BE2C (cell line): Measurements from ENCODE around the gene CDH4.

ENCODE experiments used
- DNase-seq: peaks from one replicate; pipeline ENCODE4 v3.0.0-alpha.2; 2020
- H3K27me3 ChIP-seq: fragments of 250-450 bp; sonication (Bioruptor Pico); 2 replicates; pipeline ENCODE4 v1.5.1; 2020; ENCODE audit warnings: mild to moderate bottlenecking
- H3K36me3 ChIP-seq: fragments of 250-450 bp; sonication (Bioruptor Pico); 2 replicates; pipeline ENCODE4 v1.5.1; 2020; ENCODE audit warnings: mild to moderate bottlenecking
- H3K4me1 ChIP-seq: fragments of 250-450 bp; sonication (Bioruptor Pico); 2 replicates; pipeline ENCODE4 v1.5.1; 2020
- H3K4me3 ChIP-seq: 2 replicates; pipeline ENCODE4 v1.5.1; 2011; ENCODE audit warnings: low read depth, low read length
- H3K9me3 ChIP-seq: fragments of 250-450 bp; sonication (Bioruptor Pico); 2 replicates; pipeline ENCODE4 v1.5.1; 2020
- CTCF ChIP-seq: IDR thresholded peaks from 2 replicates; pipeline ENCODE4 v1.5.1; 2012; ENCODE audit warnings: mild to moderate bottlenecking, low read depth, low read length

The CDH4 gene

DNA sequence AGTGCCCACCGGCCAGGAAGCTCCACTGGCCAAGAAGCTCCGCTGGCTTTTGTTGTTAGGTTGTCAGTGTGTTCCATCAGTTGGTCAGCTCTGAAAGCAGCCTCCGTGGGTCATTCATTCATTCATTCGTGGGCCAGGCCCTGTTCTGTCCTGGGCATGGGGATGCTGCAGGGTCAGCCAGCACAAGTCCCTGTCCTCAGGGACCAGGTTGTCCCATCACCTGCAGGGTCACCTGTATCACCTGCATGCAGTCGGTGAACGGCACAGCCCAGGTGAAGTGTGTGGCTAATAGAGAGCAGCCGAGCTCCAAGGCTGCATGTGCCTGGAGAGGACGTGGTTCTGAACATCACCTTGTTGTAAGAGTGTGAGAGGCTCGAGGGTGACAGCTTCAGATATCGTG, 403.5 kb downstream of the CDH4 start:
- no peaks in the 10 kb centered on the region for H3K27me3 ChIP-seq
- no peak for DNase-seq
- no peaks in the 10 kb centered on the region for H3K36me3 ChIP-seq
- no peaks in the 10 kb centered on the region for H3K9me3 ChIP-seq
- no peak overlapping the region for H3K4me3 ChIP-seq
- TF ChIP-seq CTCF, result no peak
- H3K4me1 ChIP-seq, result no peaks in the 10 kb centered on the region

DNA sequence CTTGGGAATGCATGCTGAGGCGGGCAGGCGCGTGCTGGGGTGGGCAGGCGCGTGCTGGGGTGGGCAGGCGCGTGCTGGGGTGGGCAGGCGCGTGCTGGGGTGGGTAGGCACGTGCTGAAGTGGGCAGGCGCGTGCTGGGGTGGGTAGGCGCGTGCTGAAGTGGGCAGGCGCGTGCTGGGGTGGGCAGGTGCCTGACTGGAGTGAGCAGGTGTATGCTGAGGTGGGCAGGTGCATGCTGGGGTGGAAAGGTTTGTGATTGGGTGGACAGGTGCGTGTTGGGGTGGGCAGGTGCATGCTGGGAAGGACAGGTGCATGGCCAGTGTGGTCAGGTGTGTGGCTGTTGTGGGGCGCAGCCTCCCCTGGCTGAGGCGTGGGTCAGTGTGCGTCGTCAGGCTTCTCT, 404.1 kb downstream of the CDH4 start:
- no peaks in the 10 kb centered on the region for H3K27me3 ChIP-seq
- no peak for TF ChIP-seq CTCF
- H3K4me1 ChIP-seq, result no peaks in the 10 kb centered on the region
- no peaks in the 10 kb centered on the region for H3K9me3 ChIP-seq
- no peak for DNase-seq
- no peak overlapping the region for H3K4me3 ChIP-seq
- no peaks in the 10 kb centered on the region for H3K36me3 ChIP-seq

DNA sequence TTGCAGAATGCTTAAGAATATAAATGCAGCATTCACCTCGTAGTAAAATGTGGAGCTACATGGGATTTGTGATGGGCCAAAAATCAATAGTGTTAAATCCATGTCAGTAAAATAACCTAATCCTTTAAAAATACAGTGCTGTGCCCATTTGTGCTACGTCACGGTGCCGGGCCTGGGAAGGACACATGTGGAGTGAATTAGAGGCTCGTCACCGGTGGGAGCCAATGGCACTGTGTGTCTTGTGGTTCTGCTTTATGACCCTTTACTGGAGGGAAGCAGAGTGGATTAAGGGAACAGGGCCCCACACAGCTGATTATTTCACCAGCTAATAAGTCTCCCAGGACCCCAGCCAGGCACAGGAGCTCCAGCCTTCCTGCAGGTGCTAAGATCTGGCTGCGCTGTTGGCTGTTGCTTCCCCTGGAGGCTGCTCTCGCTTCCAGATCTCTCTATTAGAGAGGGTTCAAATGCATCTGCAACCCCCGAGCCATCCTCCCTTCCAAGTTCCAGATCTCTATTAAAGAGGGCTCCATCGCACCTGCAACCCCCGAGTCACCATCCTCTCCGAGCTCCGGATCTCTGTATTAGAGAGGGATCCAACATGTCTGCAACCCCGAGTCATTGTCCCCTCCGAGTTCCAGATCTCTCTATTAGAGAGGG, 405.8 kb downstream of the CDH4 start:
- no peak for DNase-seq
- no peaks in the 10 kb centered on the region for H3K36me3 ChIP-seq
- no peaks in the 10 kb centered on the region for H3K4me1 ChIP-seq
- TF ChIP-seq CTCF, result no peak
- no peaks in the 10 kb centered on the region for H3K9me3 ChIP-seq
- no peaks in the 10 kb centered on the region; the same call in 1 of the 2 replicates for H3K27me3 ChIP-seq
- H3K4me3 ChIP-seq, result no peak overlapping the region

DNA sequence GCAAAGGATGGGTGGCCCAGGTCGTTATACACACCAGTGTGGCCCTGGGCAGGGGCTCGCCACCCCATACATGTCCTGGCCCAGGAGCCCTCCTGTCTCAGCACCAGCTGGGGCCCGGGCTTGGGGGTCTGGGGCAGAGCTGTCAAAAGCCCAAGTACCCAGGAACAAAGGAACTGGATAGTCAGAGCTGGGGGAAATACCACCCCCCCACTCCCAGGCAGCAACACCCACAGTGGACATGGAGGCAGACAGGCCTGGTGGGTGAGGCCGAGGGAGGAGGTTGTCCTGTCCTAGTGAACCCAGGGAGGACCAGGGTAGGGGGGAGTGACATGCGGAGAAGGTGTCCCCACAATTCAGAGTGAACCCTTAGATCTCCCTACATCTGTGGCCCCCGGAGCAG, 406.5 kb downstream of the CDH4 start:
- no peak overlapping the region for H3K4me3 ChIP-seq
- DNase-seq, result no peak
- H3K36me3 ChIP-seq, result no peaks in the 10 kb centered on the region
- TF ChIP-seq CTCF, result no peak
- no peaks in the 10 kb centered on the region for H3K9me3 ChIP-seq
- H3K4me1 ChIP-seq, result no peaks in the 10 kb centered on the region
- no peaks in the 10 kb centered on the region; the same call in 1 of the 2 replicates for H3K27me3 ChIP-seq

GRCh38 chr20:61659246-61659993, 407.4 kb downstream of the CDH4 start:
- H3K36me3 ChIP-seq, result no peaks in the 10 kb centered on the region
- H3K4me1 ChIP-seq, result no peaks in the 10 kb centered on the region
- H3K27me3 ChIP-seq, result no peaks in the 10 kb centered on the region; the same call in 1 of the 2 replicates
- no peak for DNase-seq
- no peak overlapping the region for H3K4me3 ChIP-seq
- no peak for TF ChIP-seq CTCF
- no peaks in the 10 kb centered on the region for H3K9me3 ChIP-seq

- Histone ChIP-seq H3K4me1 (no peaks in the 10 kb centered on the region), H3K4me3 (no peak overlapping the region), H3K36me3 (no peaks in the 10 kb centered on the region), H3K27me3 (no peaks in the 10 kb centered on the region; the same call in 1 of the 2 replicates), H3K9me3 (no peaks in the 10 kb centered on the region)
- DNase-seq, result peak; percentile 34
- no peak for TF ChIP-seq CTCF
These were observed 407.9 kb downstream of the CDH4 start for GRCh38 chr20:61659994-61660346.
